Stomach (tissue), 4 donors: ENCODE results near the gene TMEM59L.

Experiments used
- CTCF ChIP-seq, 7 experiments: fragments of 450-650 bp in 4 of 7; fragments of 200-600 bp in 3 of 7; sonication (generic) in 3 of 7; IDR thresholded peaks; one replicate each; pipeline ENCODE4 v1.5.1; 2016 to 2019; ENCODE audit warnings: antibody characterized with exemption in 7 of 7, control low read depth in 2 of 7, mild to moderate bottlenecking in 1 of 7
- POLR2AphosphoS5 ChIP-seq, 3 donors: sonication (generic); formaldehyde crosslinking; IDR thresholded peaks; one replicate each; pipeline ENCODE4 v1.6.1; 2016; ENCODE audit warnings: antibody characterized with exemption in 3 of 3

- TF ChIP-seq POLR2AphosphoS5 (IDR thresholded peaks at IDR 0.05), result no peak
- no peak for TF ChIP-seq CTCF (IDR thresholded peaks at IDR 0.05)
Observed at GRCh38 chr19:18663940-18664530, 51.4 kb downstream of the TMEM59L start.
